GM18858 (cell line): Measurements from ENCODE around the gene WDFY4.

Experiments
- ATAC-seq: cut with Tn5 transposase; IDR thresholded peaks from one replicate; pipeline ENCODE4 v1.9.1; 2021; ENCODE audit not compliant: unreplicated experiment

Gene WDFY4

DNA sequence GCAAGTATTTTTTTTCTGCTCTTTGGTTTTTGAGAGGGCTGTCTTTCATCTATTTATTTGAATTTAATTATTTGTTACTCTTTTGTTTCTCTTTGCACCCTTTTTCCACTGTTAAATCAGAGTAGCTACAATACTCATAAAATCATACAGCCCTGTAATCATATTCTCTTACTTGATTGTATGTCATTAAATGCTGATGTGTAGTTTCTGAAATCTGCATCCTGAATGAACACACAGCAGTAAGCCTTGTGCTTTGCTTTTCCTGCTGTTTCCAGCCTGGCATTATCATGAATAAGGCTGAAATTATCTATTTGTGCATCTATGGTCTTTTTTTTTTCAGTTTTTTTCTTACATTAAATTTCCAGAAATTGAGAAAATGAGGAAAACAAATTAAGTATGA is 250.9 kb downstream of the WDFY4 start:
- no peak for ATAC-seq

DNA sequence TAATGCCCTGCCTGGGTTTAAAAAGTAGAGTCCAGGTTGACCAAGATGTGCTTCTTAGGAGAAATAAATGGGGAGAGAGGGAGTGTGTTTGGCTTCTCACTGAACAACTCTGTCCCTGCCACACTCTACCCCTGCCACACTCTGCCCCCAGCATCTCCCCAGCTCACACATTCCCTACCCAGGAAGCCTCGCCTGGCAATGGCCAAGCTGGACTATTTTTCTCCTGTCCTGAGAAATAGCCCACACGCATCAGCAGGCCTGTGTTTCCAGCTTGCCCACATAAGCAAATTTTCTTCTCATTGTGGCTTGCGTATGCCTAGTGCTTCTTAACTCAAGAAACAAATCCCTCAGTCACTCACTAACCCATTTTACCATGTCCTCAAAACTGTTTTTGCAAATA is 253.1 kb downstream of the WDFY4 start:
- ATAC-seq = no peak

DNA sequence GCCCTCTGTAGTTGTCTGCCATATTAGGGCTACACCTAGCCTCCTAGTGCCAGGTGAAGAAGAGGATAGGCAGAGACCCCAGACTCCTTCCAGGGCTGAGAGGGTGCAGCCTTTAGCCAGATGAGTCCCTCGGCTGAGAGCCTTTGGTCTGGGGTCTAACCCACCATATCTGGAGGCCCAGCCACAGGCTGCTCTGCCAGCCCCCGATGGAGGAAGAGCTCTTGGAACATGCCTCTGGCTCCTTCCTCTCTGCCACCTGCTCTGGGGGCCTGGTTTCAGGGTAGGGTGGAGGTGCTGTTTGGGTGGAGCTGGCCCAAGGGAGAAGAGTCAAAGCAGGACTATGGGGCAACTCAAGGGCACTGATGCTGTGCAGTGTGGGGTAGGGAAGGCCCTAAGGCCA is 253.6 kb downstream of the WDFY4 start:
- no peak for ATAC-seq

DNA sequence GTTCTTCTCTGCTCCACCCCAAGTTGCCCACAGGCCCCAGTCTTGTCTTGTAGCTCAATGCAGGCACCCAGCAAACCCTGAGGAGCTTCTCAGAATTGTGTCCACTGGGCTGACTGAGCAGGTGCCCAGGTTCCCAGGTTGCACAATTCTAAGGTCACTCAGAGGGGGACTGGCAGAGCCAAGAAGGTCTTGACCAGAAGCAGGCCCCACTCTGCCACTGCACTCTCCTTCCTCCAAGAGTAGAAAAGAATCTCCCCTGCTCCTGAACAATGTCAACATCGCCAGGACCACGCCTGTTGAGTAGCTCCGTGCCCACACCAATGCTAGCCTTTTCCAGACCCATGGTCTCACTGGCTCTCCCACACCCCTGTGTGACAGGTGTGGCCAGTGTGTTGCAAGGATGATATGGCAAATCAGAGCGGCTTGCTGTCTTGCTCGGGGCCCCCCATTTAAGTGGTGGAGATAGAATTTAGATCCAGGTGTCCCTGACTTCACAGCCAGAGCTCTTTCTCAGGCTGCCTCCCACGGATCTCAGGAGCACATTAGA is 254.4 kb downstream of the WDFY4 start:
- no peak for ATAC-seq

DNA sequence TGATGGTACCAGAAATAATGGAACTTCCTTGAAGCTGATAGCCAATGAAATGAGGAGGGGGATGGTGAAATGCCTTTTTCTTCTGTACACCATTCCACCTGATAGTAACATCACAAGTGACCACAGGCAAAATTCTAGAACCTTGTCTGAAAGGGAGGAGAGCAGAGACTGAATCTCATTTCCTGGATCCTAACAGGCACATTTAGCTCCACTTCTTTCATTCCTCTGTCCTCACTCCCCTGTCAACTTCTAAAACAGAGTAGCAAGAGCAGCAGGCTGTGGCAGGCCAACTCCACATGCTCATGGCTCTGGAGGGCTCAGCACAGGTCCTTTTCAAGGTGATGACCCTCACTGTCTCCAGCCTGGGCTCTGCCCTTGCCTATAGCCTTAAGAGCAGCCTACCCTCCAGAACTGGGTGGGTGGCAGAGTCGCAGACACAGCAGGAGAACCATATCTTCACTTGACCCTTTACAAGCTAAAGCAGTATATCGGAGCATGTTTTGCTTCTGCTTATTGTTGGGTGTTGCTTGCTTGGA is 255.2 kb downstream of the WDFY4 start, which contains the start of gene LRRC18:
Gene LRRC18 (minus strand): TSS at position 51 of the 536 bp plus-strand sequence. CDS start 25,685 bp downstream, outside the sequence.
- ATAC-seq = no peak

DNA sequence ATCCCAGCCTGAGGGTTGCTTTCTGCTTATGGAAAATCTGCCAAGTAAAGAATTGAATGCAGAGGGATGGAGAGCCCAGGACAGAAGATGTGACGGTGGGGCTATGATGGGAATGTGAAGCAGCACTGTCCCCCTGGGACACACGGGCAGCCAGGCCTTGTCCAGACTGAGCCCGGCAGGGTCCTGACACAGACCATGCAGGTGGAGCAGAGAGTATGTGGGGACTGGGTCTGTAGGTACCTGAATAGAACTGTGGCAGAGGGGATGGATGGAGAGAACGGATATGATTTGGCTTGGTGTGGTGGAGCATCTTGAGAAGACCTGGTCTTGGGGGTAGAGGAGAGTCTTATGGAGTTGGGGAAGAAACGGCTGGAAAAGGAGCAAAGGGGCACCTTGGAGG is 255.7 kb downstream of the WDFY4 start:
- no peak for ATAC-seq

DNA sequence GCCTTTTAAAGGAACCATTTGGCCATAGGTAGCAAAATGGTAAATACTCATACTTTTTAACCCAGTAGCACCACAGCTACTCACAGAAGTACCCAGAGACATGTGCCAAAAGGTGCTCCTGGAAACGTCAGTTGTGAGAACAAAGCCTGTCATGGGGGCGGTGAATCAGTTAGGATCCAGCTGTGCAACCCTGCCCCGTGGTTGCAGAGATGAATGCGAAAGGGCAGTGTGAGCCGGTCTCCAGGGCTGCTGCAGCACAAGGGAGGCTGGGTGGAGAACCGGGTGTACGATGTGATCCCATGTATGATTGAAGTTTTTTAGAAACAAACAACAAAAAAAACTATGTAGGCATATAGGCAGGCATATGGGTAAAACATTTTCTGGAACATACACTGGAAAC is 256.3 kb downstream of the WDFY4 start:
- ATAC-seq = no peak

DNA sequence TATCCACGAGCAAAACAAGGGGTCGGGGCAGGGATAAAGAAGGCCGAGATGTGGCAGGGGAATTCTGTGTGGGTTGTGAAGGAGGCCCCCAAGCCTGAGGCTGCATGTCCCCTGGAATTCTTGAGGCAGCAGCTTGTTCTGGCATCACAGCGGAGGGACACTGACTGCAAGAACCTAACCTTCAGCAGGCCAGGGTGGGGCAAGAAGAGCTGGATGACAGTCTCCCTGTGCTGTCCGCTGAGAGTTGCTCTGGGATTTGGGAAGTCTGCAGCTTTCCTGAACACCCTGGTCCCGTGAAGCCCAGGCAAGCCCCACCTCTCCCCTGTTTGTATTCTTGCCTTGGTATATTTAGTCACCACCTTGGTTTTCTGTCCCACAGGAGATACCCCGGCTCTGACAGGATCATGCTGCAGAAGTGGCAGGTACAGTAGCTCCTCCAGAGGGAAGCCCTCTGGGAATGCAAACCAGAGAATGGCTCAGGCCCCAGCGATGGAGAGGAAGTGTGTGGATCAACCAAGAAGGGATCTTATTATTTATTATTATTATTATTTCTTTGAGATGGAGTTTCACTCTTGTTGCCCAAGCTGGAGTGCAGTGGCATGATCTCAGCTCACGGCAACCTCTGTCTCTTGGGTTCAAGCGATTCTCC is 256.9 kb downstream of the WDFY4 start:
- ATAC-seq = no peak

DNA sequence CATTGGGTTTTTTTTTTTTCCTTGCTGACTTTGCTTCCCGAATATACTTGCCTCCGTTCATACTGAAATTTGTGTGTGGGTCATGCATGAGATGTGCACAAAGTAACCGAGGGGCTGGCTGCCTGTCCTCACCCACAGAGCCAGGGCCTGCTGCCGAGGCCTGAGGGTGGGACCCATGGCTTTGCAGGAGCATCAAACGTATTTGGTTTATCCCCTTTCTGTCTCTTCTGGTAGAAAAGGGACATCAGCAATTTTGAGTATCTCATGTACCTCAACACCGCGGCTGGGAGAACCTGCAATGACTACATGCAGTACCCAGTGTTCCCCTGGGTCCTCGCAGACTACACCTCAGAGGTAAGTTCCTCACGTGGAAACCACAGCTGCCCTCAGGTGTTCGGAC is 258.4 kb downstream of the WDFY4 start:
- no peak for ATAC-seq

DNA sequence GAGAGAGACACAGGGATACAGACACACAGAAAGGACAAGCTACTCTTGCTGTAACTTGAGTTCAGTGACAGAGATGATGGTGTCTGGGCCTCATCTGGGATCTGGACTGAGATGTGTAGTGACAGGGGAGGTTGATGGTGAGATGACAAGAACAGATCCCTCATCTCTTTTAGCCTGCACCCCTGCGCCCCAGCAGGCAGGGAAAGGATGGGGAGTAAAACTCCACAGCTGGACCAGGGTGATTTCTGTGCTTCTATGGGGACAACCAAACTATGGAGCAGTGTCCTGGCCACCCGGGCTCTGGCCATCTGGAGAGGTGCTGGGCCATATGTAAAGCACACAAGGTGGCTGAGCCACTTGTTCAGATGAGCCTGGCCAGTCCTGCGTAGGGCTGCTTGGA is 259.5 kb downstream of the WDFY4 start:
- ATAC-seq = no peak

DNA sequence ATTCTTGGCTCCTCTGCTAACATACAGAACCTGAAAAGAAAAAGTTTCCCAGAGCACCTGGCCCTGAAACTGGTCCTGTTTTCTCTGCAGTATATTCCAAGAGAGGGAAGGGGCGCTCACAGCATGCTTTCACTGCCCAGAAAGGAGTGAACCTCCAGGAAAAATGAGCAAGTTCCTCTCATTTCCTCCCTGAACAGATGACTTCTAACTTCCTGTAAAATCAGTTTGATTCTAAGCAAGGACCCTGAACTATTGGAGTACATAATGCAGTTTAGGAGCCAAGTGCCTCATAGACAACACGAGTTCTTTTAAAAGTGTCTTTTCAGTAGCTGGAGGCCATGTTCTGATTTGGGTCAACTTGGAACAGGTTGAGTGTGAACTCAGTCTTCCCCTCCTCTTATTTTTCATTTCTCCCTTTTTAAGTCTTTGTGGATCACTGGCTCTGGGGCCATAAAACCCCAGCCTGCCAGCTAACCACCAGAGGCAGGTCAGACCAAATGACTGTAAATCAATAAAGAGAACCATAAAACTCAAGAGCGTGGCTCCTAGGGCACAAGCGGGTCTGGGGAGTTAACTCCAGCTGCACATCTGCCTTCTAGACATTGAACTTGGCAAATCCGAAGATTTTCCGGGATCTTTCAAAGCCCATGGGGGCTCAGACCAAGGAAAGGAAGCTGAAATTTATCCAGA is 260.9 kb downstream of the WDFY4 start:
- no peak for ATAC-seq

DNA sequence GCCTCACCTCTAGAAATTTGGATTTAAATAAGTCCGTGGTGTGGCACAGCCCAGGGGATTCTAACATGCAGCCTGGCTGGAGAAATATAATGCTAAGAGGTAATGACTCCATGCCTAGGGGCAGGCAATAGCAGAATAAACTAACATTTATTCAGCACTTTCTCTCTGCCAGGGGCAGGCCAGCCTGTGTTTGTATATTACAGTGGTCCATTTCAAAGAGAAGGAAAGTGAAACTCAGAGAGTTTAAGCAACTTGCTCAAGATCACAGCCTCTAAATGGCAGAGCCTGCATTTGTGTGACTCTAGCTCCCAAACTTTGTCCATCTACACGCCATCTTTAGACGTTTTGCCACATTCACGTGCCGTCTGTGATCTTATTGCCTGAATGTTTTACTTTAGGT is 261.7 kb downstream of the WDFY4 start:
- ATAC-seq = no peak

DNA sequence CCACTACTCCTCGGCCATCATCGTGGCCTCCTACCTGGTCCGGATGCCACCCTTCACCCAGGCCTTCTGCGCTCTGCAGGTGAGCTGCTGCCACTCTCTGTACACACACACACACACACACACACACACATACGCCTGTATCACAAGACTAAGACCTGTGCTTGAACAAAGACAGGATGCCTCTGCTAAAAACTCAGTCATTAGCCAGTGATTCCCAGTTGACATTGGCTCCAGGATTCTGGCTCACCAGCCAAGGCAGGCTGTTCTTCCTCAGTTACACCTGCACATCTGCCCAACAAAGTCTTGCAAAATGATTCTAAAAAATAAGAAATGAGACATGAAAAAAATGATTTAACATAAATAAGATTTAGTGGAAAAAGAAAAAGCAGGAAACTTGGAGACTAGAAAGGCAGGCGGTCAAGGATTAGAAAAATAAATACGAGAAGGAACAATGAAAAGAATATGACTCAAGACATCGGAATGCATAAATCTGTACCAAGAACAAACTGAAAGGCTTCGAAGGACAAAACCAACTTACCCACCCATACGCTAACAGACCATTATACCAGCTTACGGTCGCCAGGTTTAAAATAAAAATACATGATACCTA is 262.3 kb downstream of the WDFY4 start:
- no peak for ATAC-seq

DNA sequence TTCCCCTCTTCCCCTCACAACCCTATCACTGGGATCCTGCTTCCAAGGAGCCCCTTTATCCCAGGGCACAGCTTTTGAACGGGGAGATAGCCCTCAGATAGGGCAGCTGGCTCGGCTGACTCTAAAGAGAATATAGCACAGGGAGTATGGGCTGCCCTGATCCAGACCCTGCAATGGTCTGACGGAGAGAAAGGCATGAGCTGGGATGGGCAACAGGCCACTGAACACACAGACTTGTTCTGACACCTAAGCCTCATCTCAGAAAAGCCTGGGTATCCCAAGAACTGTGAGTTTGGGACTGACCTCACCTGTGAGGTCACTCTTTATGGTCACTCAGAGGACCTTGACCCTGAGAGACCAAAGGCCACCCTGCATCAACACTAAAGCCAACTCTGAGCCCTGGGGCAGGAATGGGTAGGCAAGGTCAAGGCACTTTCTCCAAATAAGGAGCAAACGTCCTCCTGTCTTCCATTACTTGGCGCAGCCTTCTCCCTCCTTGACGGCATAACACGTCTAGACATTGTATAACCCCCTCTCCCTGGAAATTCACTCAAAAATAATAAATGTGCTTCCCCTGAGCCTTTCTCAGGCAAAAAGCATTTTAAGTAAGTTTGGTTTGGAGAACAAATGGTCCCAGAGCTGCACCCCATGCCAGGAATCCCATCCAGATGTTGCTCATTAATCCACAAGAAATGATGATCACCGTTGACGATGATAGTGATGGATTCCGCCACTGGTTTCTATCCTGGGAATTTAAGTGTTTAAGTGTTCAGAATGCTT is 263.2 kb downstream of the WDFY4 start:
- no peak for ATAC-seq

DNA sequence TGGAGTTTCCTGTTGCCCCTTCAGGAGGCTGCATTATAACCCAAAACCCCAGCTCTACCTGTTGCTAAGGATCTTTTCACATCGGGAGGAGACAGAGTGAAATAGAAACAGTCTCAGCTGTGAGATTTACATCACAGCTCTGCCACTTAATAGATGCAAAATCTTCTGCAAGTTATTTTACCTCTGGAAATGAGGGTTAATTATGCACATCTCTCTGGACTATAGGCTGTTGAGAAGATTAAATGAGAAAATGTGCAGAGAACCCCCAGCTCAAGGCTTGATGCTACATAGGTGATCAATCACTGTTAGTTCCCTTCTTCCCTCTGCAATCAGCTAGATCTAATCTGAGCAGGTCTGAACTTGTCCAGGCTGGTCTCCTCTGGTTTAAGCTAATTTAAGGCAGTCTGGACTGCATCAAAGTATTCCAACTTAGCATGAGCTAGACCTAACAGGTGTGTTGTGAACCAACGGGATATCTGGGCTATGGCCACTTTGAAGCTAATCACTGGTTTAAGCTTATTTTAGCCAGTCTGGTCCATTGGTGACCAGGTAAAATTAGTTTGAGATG is 263.9 kb downstream of the WDFY4 start:
- ATAC-seq = no peak

DNA sequence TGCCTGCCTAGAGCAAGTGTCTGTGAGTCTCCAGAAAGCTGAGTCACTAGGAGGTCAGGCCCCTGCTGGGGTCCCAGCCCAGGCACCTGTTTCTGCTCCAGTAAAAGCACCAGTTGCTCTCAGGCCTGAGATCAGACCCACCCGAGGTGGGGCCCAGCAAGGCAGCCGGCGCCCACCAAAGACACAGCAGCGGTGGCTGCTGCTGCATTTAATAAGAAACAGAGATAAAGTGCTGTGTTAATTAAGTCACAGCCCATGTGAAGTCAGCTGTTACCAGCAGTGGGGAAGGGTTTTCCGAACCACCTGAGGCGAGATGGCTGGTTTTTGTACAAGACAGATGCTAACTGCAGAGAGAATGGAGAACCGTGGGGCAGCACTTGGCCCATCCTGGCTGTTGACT is 267.0 kb downstream of the WDFY4 start:
- no peak for ATAC-seq

DNA sequence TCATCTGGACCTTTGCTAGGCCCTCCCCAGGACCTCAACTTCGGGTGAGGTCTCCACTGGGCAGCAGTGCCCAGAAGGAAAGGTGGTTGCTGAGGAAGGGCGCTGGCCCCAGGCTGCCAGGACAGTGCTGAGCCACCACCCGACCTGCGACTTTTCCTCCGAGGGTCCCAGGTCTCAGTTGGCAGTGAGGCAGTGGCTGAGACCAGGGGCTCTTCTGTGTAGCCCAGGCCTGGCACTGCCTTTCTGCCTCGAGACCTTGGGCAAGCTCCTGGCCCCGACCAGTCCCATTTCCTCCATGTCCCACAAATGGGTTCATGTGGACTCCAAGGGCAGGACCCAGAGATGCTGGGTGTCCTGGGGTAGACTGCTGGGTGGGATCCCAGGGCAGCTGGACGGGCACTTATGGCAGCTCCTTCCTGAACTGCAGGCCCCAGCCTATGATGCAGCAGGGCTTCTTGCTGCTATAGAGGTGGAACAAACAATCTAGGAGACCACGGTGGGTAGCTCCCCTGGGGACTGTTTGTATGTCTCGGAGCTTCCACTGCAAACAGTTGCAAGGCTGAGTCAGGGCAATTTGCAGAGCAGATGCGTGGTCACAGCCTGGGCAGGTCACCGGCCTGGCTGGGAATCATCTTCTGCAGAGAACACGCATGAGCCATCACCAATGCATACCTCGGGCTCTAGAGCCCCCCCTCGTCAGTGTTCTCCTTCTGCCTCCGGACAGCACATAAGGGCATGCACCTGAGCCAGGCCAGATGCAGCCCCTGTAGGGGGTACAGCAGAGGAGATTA is 272.9 kb downstream of the WDFY4 start:
- no peak for ATAC-seq

DNA sequence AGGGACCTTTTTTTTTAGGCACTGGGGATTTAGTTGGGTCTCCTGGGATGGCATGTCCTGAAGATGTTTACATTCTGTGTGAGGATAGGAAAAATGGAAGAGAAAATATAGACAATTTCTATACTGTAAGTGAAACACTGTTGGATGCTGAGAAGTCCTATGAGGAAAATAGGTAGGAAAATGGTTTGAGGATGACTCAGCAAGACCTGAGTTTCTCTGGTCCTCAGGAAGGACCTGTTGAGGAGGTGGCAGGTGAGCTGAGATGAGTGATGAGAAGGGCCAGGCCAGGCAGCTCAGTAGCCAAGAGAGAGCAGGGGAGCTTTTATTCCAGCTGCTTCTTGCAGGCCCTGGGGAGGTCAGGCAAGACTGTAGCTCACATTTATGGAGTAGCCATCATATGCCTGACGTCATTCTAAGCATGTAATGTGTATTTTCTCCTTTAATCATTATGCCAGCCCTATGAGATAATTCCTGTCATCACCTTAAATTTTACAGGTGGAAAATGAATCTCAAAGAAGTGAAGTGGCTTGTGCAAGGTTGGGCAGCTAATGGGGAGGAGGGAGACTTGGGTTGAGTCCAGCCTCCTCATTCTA is 274.0 kb downstream of the WDFY4 start:
- no peak for ATAC-seq

DNA sequence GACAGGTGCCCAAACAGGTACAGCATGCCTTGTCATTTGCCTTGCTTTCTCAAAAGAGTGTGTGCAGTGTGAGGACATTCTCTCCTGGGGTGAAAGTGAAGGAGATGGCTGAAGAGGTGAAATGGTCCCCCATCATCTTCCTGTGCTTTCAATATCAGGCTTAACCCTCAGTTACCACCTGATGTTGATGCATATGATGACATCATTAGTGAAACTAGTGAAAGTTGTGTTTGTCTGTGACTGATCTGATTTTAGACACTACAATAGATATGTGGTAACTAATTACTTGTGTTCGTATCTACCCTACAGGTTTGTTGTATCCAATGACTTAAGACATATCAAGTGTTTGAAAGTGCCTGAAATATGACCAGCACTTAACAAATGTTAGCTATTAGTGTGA is 279.4 kb downstream of the WDFY4 start:
- no peak for ATAC-seq

DNA sequence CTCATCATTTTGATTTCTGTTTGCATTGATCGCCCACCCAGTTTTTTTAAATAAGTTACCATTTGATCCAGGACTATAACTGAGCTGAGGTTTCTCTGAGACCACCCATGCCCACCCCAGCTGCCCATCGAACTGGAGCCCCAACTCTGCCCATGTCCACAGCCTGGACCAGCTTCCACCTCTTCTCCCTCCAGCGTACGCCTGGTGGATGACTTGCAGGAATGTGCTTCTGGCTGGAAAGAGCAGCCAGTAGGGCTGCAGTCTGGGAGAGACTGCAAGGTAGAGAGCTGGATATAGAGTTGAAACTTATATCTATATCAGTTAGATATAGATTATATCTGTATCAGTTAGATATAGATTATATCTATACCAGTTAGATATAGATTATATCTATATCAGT is 280.8 kb downstream of the WDFY4 start:
- no peak for ATAC-seq
